Heart right ventricle (tissue), 16 donors: ENCODE measurements around the gene CACNA1E. TPM values are rescaled to one million over a fixed set of nuclear protein-coding genes. Genes with fewer than 3 reads are reported as not detected.
"Not testable (repeated sequence)": the region's sequence is repeated elsewhere in the genome, so short reads cannot be mapped to it uniquely, and the experiment has no call there.

Experiments used
- ATAC-seq, 8 donors: fragments of 200-7000 bp; cut with Tn5 transposase; one replicate each; pipeline ENCODE4 v1.9.1; 2020; ENCODE audit warnings: mild to moderate bottlenecking in 8 of 8, moderate library complexity in 8 of 8, moderate number of reproducible peaks in 1 of 8
- DNase-seq, 2 donors: peaks; one replicate each; pipeline ENCODE4 v3.0.0-alpha.2; 2020
- H3K27ac ChIP-seq, 10 donors: fragments of 200-600 bp; sonication (generic) in 2 of 10; one replicate each; pipeline versions ENCODE4 v1.5.0 to v1.8.0; 2020 to 2022; ENCODE audit warnings: mild to moderate bottlenecking in 3 of 10
- H3K27me3 ChIP-seq, 7 donors: fragments of 200-600 bp; one replicate each; pipeline ENCODE4 v1.8.0; 2021 to 2022; ENCODE audit warnings: mild to moderate bottlenecking in 2 of 7
- H3K36me3 ChIP-seq, 9 donors: fragments of 200-600 bp; sonication (generic) in 1 of 9; one replicate each; pipeline versions ENCODE4 v1.5.0 to v1.8.0; 2020 to 2022; ENCODE audit warnings: mild to moderate bottlenecking in 2 of 9
- H3K4me1 ChIP-seq, 9 donors: fragments of 200-600 bp; sonication (generic) in 1 of 9; one replicate each; pipeline versions ENCODE4 v1.5.0 to v1.8.0; 2020 to 2022; ENCODE audit warnings: mild to moderate bottlenecking in 4 of 9
- H3K4me3 ChIP-seq, 10 donors: fragments of 200-600 bp; sonication (generic) in 2 of 10; one replicate each; pipeline versions ENCODE4 v1.5.0 to v1.8.0; 2020 to 2022; ENCODE audit warnings: mild to moderate bottlenecking in 7 of 10, moderate library complexity in 2 of 10
- H3K9me3 ChIP-seq, 11 donors: fragments of 200-600 bp in 10 of 11; sonication (generic) in 2 of 11; one replicate each; pipeline versions ENCODE4 v1.5.0 to v1.8.0; 2013 to 2022; ENCODE audit warnings: mild to moderate bottlenecking in 2 of 11, control low read depth in 1 of 11, moderate library complexity in 1 of 11
- WGBS, 2 donors: extraction: QIAGEN DNeasy Blood & Tissue Kit; methylation state at CpG; one replicate each; pipeline ENCODE4 v1.1.7; 2013; ENCODE audit warnings: inconsistent platforms in 1 of 2; 5-methylcytosine and 5-hydroxymethylcytosine counted together
- intact Hi-C, 10 donors: fragments of 100-400 bp; cut with DNase I; formaldehyde crosslinking; loops; one replicate each; pipeline versions ENCODE4 v1.11.1 to v1.14.2; 2022
- polyA plus RNA-seq, 2 donors: library from polyadenylated mRNA; stranded (reverse); fragments of 200-250 nt; gene quantifications; one replicate each; pipeline ENCODE4 v1.2.3, GENCODE V29; 2013
- total RNA-seq, 10 donors: library from RNA; stranded (reverse); fragmentation: NEBNext Ultra II Directional in 3 of 10; extraction: Animal tissue kit (Norgen Biotek cat#: 25700) in 3 of 10; gene quantifications; one replicate each; pipeline versions ENCODE4 v1.2.1 to v1.2.4, GENCODE V29; 2021 to 2023
- TF ChIP-seq, protein P1 (sequence below), 9 donors: fragments of 200-600 bp; sonication (generic) in 2 of 9; IDR thresholded peaks; one replicate each; pipeline versions ENCODE4 v1.5.0 to v1.8.0; 2021 to 2022; ENCODE audit warnings: antibody characterized with exemption in 9 of 9, mild to moderate bottlenecking in 5 of 9, moderate library complexity in 1 of 9
- donor health status: Arrhythmogenic right ventricular cardiomyopathy.
- donor health status: ischemic (EF 13 %, LVEDD 7.1; RV severe dilation, severe dysfunction).
- donor health status: healthy with polysubstance abuse.
- donor health status: DM: no; HTN: yes; CAD: no.
- donor health status: DM: no; HTN: no; CAD: no.
- donor health status: ischemic (EF 25% LVEDD 6.9; RV normal size, moderate dysfunction).
- donor health status: ischemic (EF 25% LVEDD 5.7; RV mildly dilated, moderate dysfunction).
- donor health status: healthy.
- donor health status: DM: yes; HTN: yes; CAD: no.
- donor health status: Ischemic cardiomyopathy.
- donor health status: ischemic (EF 35%, LVEDD 5.7; RV mildly dilated, moderate dysfunction).
- donor health status: nonischemic (EF 11% LVEDD 7.7; RV severe dilation, severe dysfunction).
- donor health status: DM: yes; HTN: yes; CAD: no.
- donor health status: PGD.
- donor health status: ischemic (EF 29% LVEDD 5.4; RV normal size, mild dysfunction).
- donor health status: nonischemic (EF 23%, LVEDD 6.1; RV moderate dilation, normal function).

The CACNA1E gene
- total and polyA plus RNA-seq, 12 donors: 0.04 to 21.7 (median 0.71) TPM

DNA sequence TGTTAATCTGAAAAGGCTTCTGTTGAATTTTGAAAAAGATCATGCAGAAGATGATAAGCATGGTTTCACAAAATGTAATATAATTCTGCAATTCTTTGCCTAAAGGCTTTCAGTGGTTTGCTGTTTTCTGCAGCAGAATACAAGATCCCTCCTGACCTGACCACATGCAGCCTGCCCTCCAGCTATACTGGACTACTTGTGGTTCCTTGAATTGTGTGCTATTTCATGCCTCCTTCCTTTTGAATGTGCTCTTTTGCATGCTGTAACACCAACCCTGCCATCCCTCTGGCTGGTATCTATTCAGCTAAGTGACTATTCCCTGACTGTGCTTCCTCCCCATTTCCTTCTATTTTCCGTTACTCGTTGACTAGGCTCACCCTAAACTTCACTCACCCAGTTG lies 55.5 kb downstream of the CACNA1E start:
- H3K36me3 ChIP-seq: no peaks in the 10 kb centered on the region
- H3K27ac ChIP-seq: no peak overlapping the region
- DNase-seq (no peak), ATAC-seq (no peak)
- peaks cover 0 to 9% (median 4%) of the 10 kb centered on the region in 9 donors for H3K4me1 ChIP-seq
- intact Hi-C loops: no loop called here
- TF ChIP-seq, protein P1, sequence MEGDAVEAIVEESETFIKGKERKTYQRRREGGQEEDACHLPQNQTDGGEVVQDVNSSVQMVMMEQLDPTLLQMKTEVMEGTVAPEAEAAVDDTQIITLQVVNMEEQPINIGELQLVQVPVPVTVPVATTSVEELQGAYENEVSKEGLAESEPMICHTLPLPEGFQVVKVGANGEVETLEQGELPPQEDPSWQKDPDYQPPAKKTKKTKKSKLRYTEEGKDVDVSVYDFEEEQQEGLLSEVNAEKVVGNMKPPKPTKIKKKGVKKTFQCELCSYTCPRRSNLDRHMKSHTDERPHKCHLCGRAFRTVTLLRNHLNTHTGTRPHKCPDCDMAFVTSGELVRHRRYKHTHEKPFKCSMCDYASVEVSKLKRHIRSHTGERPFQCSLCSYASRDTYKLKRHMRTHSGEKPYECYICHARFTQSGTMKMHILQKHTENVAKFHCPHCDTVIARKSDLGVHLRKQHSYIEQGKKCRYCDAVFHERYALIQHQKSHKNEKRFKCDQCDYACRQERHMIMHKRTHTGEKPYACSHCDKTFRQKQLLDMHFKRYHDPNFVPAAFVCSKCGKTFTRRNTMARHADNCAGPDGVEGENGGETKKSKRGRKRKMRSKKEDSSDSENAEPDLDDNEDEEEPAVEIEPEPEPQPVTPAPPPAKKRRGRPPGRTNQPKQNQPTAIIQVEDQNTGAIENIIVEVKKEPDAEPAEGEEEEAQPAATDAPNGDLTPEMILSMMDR (IDR thresholded peaks at IDR 0.05): no peak
- peaks cover 0 to 44% (median 23%) of the 10 kb centered on the region in 7 donors for H3K27me3 ChIP-seq
- no peaks in the 10 kb centered on the region for H3K9me3 ChIP-seq
- WGBS, 2 donors: 67 to 73% methylated on average over 2 of the region's 2 CpGs
- H3K4me3 ChIP-seq: no peak overlapping the region

DNA sequence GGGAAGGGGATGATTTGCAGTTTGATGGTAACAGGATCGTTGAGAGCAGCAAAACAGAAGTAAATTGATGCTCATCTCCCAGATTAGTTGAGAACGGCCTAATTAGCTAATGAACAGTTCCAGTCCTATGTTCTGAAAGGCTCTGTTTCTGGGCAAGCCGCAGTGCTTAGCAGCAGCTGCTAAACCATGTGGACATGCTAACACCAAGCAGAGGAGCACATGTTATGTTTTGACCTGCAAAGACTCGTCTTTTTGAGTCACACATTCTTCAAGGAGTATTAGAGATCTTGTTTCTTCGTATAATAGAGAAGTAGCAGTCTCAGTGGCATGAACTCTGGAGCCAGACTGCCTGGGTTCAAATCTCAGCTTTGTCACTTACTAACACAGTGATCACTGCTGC lies 58.1 kb downstream of the CACNA1E start:
- intact Hi-C loops: no loop called here
- Histone ChIP-seq H3K27ac (no peak overlapping the region), H3K4me1 (peaks cover 0 to 9% (median 4%) of the 10 kb centered on the region in 9 donors), H3K27me3 (peaks cover 0 to 65% (median 43%) of the 10 kb centered on the region in 7 donors), H3K36me3 (no peaks in the 10 kb centered on the region), H3K4me3 (no peak overlapping the region), H3K9me3 (no peaks in the 10 kb centered on the region)
- WGBS, 2 donors: 78 to 80% methylated on average over 5 of the region's 5 CpGs
- ATAC-seq (no peak), DNase-seq (no peak)
- TF ChIP-seq, protein P1 (IDR thresholded peaks at IDR 0.05): no peak

DNA sequence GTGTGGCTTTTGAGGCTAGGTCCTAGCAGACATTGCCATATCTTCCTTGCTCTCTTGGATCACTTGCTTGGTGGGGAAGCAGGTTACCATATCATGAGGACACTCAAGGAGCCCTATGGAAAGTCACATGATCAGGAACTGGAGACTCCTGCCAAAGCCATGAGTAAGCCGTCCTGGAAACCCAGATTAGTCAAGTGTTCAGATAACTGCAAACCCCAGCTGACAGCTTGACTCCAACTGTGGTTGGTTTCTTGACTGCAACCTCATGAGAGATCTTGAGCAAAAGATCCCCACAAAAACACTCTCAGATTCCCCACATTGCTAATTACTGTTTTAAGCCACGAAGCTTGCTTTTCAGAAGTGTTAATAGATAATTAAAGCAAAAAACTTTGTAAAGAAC lies 58.6 kb downstream of the CACNA1E start:
- H3K4me1 ChIP-seq: peaks cover 0 to 9% (median 4%) of the 10 kb centered on the region in 9 donors
- H3K9me3 ChIP-seq: no peaks in the 10 kb centered on the region
- no peak overlapping the region for H3K27ac ChIP-seq
- TF ChIP-seq, protein P1 (IDR thresholded peaks at IDR 0.05): no peak
- intact Hi-C loops: no loop called here
- no peaks in the 10 kb centered on the region for H3K36me3 ChIP-seq
- H3K4me3 ChIP-seq: no peak overlapping the region
- DNase-seq (peak in 1 of 2 donors; percentile 13), ATAC-seq (peak in 6 of 8 donors; percentile 44 to 96 (median 74))
- H3K27me3 ChIP-seq: peaks cover 0 to 65% (median 42%) of the 10 kb centered on the region in 7 donors
- WGBS, 2 donors: 34 to 39% methylated on average over 2 of the region's 2 CpGs

- peaks cover 0 to 66% (median 45%) of the 10 kb centered on the region in 7 donors for H3K27me3 ChIP-seq
- H3K4me3 ChIP-seq, intact Hi-C loops, ATAC-seq, DNase-seq, H3K27ac ChIP-seq, H3K36me3 ChIP-seq, H3K4me1 ChIP-seq, H3K9me3 ChIP-seq: not testable (repeated sequence)
- WGBS, 2 donors: 55 to 77% methylated on average over 4 of the region's 4 CpGs
Measured at GRCh38 chr1:181542406-181542805, 59.1 kb downstream of the CACNA1E start.

GRCh38 chr1:181545395-181545794 lies 62.1 kb downstream of the CACNA1E start:
- Histone ChIP-seq H3K4me3 (no peak overlapping the region), H3K36me3 (no peaks in the 10 kb centered on the region), H3K4me1 (peaks cover 0 to 9% (median 4%) of the 10 kb centered on the region in 9 donors), H3K27ac (no peak overlapping the region), H3K9me3 (no peaks in the 10 kb centered on the region), H3K27me3 (peaks cover 0 to 56% (median 46%) of the 10 kb centered on the region in 7 donors)
- DNase-seq (no peak), ATAC-seq (no peak)
- intact Hi-C loops: no loop called here
- TF ChIP-seq, protein P1 (IDR thresholded peaks at IDR 0.05): no peak
- WGBS, 2 donors: 37 to 46% methylated on average over 4 of the region's 4 CpGs
